ENCODE results near the gene PPM1J. TPM values are rescaled to one million over a fixed set of nuclear protein-coding genes. Genes with fewer than 3 reads are reported as not detected.

PPM1J gene
- total RNA-seq, 1 donor from 2014 or later = 1.4 TPM

DNA sequence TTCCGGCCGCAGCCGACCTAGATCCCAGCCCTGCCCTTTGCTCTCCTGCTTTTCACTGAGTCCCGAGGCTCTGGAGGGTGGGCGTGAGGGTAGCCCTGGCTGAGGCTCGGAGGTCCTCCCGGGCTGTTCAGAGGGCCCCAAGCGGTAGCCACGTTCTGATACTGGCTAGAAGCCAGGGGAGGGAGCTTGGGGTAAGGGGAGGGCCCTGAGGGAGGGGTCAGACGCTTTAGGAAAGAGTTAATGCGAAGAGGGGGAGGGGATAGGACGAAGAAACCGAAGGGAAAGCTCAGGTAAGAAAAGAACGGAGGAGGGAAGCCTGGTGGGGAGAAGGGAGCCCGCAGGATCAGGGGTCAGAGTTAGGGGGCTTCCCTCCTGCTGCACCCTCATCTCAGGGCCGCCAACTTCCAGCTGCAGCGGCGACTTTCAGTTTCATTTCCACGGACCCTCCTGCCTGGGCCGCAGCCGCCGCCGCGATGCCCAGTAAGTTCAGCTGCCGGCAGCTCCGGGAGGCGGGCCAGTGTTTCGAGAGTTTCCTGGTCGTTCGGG, 40.6 kb downstream of the PPM1J start, which contains the start of gene MOV10:
TSS of gene MOV10 (plus strand) at position 220 of the 546 bp plus-strand sequence. CDS start at position 474, 254 bp downstream.
- H3K27me3 Mint-ChIP-seq (ENCODE audit: low read depth) = no peaks in the 10 kb centered on the region
- peak within 1 kb of the TSS; percentile 92 for H3K27ac Mint-ChIP-seq (ENCODE audit: unreplicated experiment)
- TF ChIP-seq, protein P1, sequence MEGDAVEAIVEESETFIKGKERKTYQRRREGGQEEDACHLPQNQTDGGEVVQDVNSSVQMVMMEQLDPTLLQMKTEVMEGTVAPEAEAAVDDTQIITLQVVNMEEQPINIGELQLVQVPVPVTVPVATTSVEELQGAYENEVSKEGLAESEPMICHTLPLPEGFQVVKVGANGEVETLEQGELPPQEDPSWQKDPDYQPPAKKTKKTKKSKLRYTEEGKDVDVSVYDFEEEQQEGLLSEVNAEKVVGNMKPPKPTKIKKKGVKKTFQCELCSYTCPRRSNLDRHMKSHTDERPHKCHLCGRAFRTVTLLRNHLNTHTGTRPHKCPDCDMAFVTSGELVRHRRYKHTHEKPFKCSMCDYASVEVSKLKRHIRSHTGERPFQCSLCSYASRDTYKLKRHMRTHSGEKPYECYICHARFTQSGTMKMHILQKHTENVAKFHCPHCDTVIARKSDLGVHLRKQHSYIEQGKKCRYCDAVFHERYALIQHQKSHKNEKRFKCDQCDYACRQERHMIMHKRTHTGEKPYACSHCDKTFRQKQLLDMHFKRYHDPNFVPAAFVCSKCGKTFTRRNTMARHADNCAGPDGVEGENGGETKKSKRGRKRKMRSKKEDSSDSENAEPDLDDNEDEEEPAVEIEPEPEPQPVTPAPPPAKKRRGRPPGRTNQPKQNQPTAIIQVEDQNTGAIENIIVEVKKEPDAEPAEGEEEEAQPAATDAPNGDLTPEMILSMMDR (conservative IDR thresholded peaks at IDR 0.05) = no peak
- H3K4me3 Mint-ChIP-seq = peak within 1 kb of the TSS; percentile 97
- H3K9me3 Mint-ChIP-seq = no peaks in the 10 kb centered on the region
- peaks cover 35% of the 10 kb centered on the region for H3K4me1 Mint-ChIP-seq
- peak; percentile 53 for DNase-seq (ENCODE audit: low read depth, low spot score)
- H3K36me3 Mint-ChIP-seq (ENCODE audit: low read depth) = peaks cover 6% of the 10 kb centered on the region

DNA sequence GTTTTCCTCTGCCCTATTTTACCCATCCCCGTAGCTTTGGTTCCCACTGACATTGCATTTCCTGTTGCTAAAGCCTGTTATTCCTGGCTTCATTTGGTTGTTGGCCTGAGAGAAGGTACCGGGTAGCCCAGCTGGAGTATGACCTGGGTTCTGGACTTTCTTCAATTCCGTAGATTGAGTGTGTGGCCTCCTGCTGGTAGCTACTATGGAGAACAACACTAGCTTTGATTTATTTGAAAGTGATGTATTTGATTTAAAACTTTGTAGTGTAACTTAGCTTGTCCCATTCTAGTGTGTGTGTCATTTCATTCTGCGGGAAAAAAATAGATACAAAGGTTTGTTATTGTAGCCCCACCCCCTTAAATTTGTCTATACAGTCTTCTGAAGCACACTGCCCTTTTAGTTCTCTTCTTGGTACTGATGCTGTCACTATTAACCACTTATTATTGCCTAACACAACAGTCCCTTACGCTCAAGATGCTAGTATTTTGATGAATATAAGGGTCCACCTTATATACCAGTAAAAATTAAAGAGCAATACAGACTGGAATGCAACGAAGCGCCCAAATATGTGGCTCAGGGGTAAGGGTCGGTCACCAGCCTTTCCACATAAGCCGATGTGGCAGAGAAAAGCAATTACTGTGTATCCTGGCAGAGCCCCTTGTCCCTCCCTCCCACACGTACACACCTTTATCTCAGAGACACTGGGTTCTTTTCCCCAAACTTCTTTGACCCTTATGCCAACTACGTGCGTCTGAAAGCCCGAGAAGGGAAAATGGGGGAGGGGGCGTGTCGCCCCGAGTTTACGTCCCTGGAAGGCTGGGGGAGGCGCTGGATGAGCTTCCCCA, 41.3 kb downstream of the PPM1J start:
- Mint-ChIP-seq H3K27ac (ENCODE audit: unreplicated experiment) (peak overlapping the region; percentile 92), H3K9me3 (no peaks in the 10 kb centered on the region), H3K4me1 (peaks cover 31% of the 10 kb centered on the region), H3K27me3 (ENCODE audit: low read depth) (no peaks in the 10 kb centered on the region), H3K36me3 (ENCODE audit: low read depth) (peaks cover 13% of the 10 kb centered on the region), H3K4me3 (peak overlapping the region; percentile 97)
- TF ChIP-seq, protein P1 (conservative IDR thresholded peaks at IDR 0.05) = peak; percentile 63
- no peak for DNase-seq (ENCODE audit: low read depth, low spot score)

DNA sequence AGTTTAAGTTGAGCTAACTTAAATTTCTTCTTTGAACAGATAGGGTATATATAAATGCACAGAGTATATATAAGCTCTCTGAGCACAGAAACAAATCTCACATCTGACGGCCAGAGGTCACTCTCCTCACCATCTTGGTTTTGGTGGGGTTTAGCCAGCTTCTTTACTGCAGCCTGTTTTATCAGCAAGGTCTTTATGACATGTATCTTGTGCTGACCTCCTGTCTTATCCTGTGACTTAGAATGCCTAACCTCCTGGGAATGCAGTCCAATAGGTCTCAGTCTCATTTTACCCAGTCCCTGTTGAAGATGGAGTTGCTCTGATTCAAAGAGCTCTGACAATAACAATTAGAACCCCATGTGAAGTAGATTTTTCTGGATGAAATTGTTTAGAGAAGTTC, 42.3 kb downstream of the PPM1J start:
- H3K27me3 Mint-ChIP-seq (ENCODE audit: low read depth) = no peaks in the 10 kb centered on the region
- peak overlapping the region; percentile 97 for H3K4me3 Mint-ChIP-seq
- H3K9me3 Mint-ChIP-seq = no peaks in the 10 kb centered on the region
- H3K27ac Mint-ChIP-seq (ENCODE audit: unreplicated experiment) = no peak overlapping the region
- peaks cover 13% of the 10 kb centered on the region for H3K36me3 Mint-ChIP-seq (ENCODE audit: low read depth)
- H3K4me1 Mint-ChIP-seq = peaks cover 27% of the 10 kb centered on the region
- no peak for DNase-seq (ENCODE audit: low read depth, low spot score)
- TF ChIP-seq, protein P1 (conservative IDR thresholded peaks at IDR 0.05) = no peak

DNA sequence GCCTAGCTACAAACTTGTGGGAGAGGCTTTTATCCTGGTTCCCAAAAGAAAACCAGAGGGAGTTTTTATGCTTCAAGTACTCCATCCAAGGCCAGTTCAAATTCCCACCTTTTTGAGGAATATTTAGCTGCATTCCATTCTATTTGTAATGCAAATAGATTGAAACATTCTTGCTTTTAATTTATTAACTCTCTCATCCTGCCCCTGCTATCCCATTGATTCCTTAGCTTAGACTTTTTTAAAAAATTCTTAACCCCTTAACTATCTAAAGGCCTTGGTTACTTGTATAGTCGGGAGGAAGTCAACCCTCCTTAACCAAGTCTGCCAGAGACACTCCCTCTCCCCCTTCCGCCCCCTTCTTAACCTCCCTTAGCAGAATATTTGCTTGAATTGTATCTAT, 43.1 kb downstream of the PPM1J start:
- no peaks in the 10 kb centered on the region for H3K9me3 Mint-ChIP-seq

DNA sequence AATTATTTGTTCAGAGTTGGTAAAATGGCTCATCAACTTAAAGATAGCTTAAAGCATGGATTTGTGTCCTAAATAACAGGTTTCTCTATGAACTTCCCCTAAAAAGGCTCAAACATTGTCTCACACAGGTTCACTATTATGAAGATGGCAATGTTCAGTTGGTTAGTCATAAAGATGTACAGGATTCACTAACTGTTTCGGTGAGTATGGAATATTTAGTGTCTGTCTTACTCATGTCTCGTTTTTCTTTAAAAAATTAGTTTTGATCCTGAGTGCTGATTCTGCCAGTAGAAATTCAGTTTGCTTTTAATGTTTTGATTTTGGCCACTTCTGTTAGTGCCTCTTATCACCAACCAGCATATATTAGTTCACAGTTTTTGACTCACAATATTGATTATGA, 48.2 kb downstream of the PPM1J start:
- TF ChIP-seq, protein P1 (conservative IDR thresholded peaks at IDR 0.05) = no peak
- Mint-ChIP-seq H3K4me1 (no peaks in the 10 kb centered on the region), H3K4me3 (no peak overlapping the region), H3K36me3 (ENCODE audit: low read depth) (peaks cover 16% of the 10 kb centered on the region), H3K27ac (ENCODE audit: unreplicated experiment) (no peak overlapping the region), H3K27me3 (ENCODE audit: low read depth) (no peaks in the 10 kb centered on the region), H3K9me3 (no peaks in the 10 kb centered on the region)
- no peak for DNase-seq (ENCODE audit: low read depth, low spot score)

More for the DNA sequence above, 43.1 kb downstream of the PPM1J start:
- Mint-ChIP-seq H3K36me3 (ENCODE audit: low read depth) (peaks cover 15% of the 10 kb centered on the region), H3K4me3 (no peak overlapping the region), H3K27me3 (ENCODE audit: low read depth) (no peaks in the 10 kb centered on the region), H3K4me1 (peaks cover 27% of the 10 kb centered on the region), H3K27ac (ENCODE audit: unreplicated experiment) (no peak overlapping the region)
- TF ChIP-seq, protein P1 (conservative IDR thresholded peaks at IDR 0.05) = no peak
- no peak for DNase-seq (ENCODE audit: low read depth, low spot score)
